SK-N-SH treated with all-trans-retinoic acid at 6 μM for 48 hours (cell line): ENCODE measurements around the gene CCRL2.

Source experiments
- BACH2 ChIP-seq: fragments of 250-450 bp; sonication (Bioruptor Pico); IDR thresholded peaks from 2 replicates; pipeline ENCODE4 v1.9.0; 2021; ENCODE audit warnings: mild to moderate bottlenecking, borderline replicate concordance
- GLIS3 ChIP-seq: fragments of 250-450 bp; sonication (Bioruptor Pico); IDR thresholded peaks from 2 replicates; pipeline ENCODE4 v1.5.0; 2020; ENCODE audit warnings: mild to moderate bottlenecking, moderate library complexity
- ISL1 ChIP-seq: fragments of 250-450 bp; sonication (Bioruptor Pico); IDR thresholded peaks from 2 replicates; pipeline ENCODE4 v2.1.2; 2022; ENCODE audit warnings: mild to moderate bottlenecking, moderate library complexity
- OSR1 ChIP-seq: fragments of 250-450 bp; sonication (Bioruptor Pico); IDR thresholded peaks from 2 replicates; pipeline ENCODE4 v1.8.0; 2022; ENCODE audit warnings: moderate library complexity, mild to moderate bottlenecking, inconsistent platforms
- PPARA ChIP-seq: fragments of 250-450 bp; sonication (Bioruptor Pico); IDR thresholded peaks from 2 replicates; pipeline ENCODE4 v1.5.0; 2020; ENCODE audit warnings: mild to moderate bottlenecking, borderline replicate concordance
- TCF4 ChIP-seq: fragments of 250-450 bp; sonication (Bioruptor Pico); IDR thresholded peaks from 2 replicates; pipeline ENCODE4 v1.8.0; 2021; ENCODE audit warnings: mild to moderate bottlenecking, moderate library complexity, borderline replicate concordance
- ZNF70 ChIP-seq: fragments of 450-650 bp; formaldehyde crosslinking; IDR thresholded peaks from 2 replicates; pipeline ENCODE4 v1.5.0; 2020; ENCODE audit warnings: mild to moderate bottlenecking, moderate library complexity
- TF ChIP-seq, protein P1 (sequence below): fragments of 250-450 bp; sonication (Bioruptor Pico); IDR thresholded peaks from 2 replicates; pipeline ENCODE4 v1.8.0; 2020; ENCODE audit warnings: mild to moderate bottlenecking, moderate library complexity, borderline replicate concordance

GRCh38 chr3:46401579-46401978, 5.5 kb upstream of the CCRL2 start:
- TF ChIP-seq OSR1 (CRISPR knock-in tag), result no peak
- TF ChIP-seq, protein P1, sequence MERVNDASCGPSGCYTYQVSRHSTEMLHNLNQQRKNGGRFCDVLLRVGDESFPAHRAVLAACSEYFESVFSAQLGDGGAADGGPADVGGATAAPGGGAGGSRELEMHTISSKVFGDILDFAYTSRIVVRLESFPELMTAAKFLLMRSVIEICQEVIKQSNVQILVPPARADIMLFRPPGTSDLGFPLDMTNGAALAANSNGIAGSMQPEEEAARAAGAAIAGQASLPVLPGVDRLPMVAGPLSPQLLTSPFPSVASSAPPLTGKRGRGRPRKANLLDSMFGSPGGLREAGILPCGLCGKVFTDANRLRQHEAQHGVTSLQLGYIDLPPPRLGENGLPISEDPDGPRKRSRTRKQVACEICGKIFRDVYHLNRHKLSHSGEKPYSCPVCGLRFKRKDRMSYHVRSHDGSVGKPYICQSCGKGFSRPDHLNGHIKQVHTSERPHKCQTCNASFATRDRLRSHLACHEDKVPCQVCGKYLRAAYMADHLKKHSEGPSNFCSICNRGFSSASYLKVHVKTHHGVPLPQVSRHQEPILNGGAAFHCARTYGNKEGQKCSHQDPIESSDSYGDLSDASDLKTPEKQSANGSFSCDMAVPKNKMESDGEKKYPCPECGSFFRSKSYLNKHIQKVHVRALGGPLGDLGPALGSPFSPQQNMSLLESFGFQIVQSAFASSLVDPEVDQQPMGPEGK (CRISPR knock-in tag), result no peak
- TF ChIP-seq BACH2 (CRISPR knock-in tag), result no peak
- TF ChIP-seq ZNF70, result no peak
- TF ChIP-seq ISL1 (CRISPR knock-in tag), result no peak
- TF ChIP-seq PPARA (CRISPR knock-in tag), result no peak
- no peak for TF ChIP-seq TCF4 (CRISPR knock-in tag)
- TF ChIP-seq GLIS3 (CRISPR knock-in tag), result no peak
